MM.1S (cell line): ENCODE data around the gene PIN1.

Source experiments
- EZH2phosphoT487 ChIP-seq: fragments of 300-600 bp; sonication (generic); IDR thresholded peaks from 2 replicates; pipeline ENCODE4 v1.6.1; 2018; ENCODE audit warnings: antibody characterized with exemption, low read length
- TF ChIP-seq, protein P1 (sequence below): fragments of 300-600 bp; sonication (generic); IDR thresholded peaks from 2 replicates; pipeline ENCODE4 v1.5.1; 2016; ENCODE audit warnings: antibody characterized with exemption, low read length, mixed read lengths

DNA sequence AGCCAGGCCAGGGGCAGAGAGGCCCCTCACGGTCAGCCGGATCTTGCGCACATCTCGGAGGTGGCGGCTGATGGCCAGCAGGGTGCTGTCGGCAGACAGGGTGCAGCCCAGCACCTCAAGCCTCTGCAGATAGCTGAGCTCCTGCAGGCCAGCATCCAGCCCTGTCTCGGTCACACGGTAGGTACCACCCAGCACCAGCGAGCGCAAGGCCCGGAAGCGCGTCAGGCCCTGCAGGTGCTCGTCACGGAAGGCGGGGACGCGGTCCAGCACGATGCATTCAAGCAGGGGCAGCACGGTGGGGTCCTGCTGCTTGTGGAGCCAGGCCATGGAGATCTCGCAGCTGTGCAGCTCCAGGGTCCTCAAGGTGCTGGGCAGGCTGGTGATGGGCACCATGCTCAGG is 24.0 kb upstream of the PIN1 start:
- TF ChIP-seq, protein P1, sequence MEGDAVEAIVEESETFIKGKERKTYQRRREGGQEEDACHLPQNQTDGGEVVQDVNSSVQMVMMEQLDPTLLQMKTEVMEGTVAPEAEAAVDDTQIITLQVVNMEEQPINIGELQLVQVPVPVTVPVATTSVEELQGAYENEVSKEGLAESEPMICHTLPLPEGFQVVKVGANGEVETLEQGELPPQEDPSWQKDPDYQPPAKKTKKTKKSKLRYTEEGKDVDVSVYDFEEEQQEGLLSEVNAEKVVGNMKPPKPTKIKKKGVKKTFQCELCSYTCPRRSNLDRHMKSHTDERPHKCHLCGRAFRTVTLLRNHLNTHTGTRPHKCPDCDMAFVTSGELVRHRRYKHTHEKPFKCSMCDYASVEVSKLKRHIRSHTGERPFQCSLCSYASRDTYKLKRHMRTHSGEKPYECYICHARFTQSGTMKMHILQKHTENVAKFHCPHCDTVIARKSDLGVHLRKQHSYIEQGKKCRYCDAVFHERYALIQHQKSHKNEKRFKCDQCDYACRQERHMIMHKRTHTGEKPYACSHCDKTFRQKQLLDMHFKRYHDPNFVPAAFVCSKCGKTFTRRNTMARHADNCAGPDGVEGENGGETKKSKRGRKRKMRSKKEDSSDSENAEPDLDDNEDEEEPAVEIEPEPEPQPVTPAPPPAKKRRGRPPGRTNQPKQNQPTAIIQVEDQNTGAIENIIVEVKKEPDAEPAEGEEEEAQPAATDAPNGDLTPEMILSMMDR, result no peak
- TF ChIP-seq EZH2phosphoT487, result no peak
